GM12873 (cell line): ENCODE data around the gene SLC13A2.

ENCODE experiments used
- CTCF ChIP-seq: IDR thresholded peaks from 2 replicates; pipeline ENCODE4 v1.5.1; 2012; ENCODE audit warnings: low read depth, mild to moderate bottlenecking, moderate library complexity, low read length, control low read depth; ENCODE audit not compliant: insufficient read depth; ENCODE audit errors: missing control alignments

Gene SLC13A2

GRCh38 chr17:28513476-28513875 lies 40.0 kb downstream of the SLC13A2 start:
- no peak for TF ChIP-seq CTCF

- TF ChIP-seq CTCF: no peak
Observed at GRCh38 chr17:28514561-28515002, 41.1 kb downstream of the SLC13A2 start.

DNA sequence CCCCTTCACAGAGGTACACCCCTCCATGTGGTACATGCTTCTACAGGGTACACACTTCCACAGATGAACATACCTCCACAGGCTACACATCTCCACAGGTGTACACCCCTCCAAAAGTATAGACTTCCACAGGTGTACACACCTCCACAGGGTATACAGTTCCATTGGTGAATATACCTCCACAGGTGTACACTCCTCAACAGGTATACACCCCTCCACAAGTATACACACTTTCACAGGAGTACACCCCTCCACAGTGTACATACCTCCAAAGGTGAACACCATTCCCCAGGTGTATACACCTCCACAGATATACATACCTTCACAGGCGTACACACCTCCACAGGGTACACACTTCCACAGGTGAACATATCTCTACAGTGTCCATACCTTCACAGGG lies 42.1 kb downstream of the SLC13A2 start:
- TF ChIP-seq CTCF: no peak

DNA sequence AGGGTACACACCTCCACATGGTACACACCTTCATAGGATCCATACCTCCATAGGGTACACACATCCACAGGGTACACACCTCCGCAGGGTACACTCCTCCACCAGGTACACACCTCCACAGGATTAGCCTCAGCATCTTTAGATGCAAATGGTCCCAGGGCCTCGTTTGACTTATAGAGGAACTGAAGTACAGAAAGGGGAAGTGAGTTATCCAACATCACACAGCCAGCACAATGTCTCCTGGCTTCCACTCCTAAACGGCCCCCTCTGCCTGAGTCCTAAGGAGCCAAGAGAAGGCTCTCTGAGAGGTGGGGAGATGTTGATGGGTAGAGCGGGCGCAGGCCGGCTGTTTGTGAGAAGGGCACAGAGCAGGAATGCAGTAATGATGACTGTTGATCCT lies 44.7 kb downstream of the SLC13A2 start:
- TF ChIP-seq CTCF: no peak

GRCh38 chr17:28518578-28518977 lies 45.1 kb downstream of the SLC13A2 start:
- TF ChIP-seq CTCF: no peak

- TF ChIP-seq CTCF: no peak
Observed at GRCh38 chr17:28519236-28519635, 45.8 kb downstream of the SLC13A2 start.

DNA sequence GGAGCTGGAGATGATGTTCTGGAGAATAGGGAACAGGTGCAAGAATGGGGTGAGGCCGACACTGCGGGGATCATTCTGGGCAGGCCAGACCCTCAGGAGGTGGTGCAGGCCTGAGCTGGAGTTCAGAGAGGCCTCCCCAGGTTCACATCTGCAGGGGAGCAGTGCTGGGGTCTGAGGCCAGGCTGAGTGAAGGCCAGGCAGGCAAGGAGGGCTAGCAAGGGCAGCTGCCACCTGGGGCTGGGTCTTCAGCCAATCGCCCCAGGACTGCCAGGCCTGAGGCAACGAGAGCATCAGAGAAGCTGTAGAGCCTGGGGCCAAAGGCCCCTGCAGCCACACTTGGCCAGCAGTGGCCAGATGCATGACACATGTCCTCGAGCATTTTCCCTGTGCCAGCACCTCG lies 47.2 kb downstream of the SLC13A2 start:
- no peak for TF ChIP-seq CTCF

GRCh38 chr17:28521311-28522085 lies 48.1 kb downstream of the SLC13A2 start:
- TF ChIP-seq CTCF: no peak
